Activated T-cell treated with anti-CD3 and anti-CD28 coated beads, Interleukin-2, amount 50 U/mL, for 72 hours (primary cell): ENCODE measurements around the gene CYTH2. TPM values are rescaled to one million over a fixed set of nuclear protein-coding genes. Genes with fewer than 3 reads are reported as not detected.

Experiments used
- ATAC-seq, 2 donors: fragments of 150-1000 bp; cut with Tn5 transposase; replicated peaks in 1 of 2; 2 replicates each; pipeline ENCODE4 v1.10.0; 2021; ENCODE audit warnings: moderate library complexity in 2 of 2, mild to moderate bottlenecking in 1 of 2
- DNase-seq, 2 donors: peaks; one replicate each; pipeline ENCODE4 v3.0.0; 2021 to 2022; ENCODE audit warnings: mixed read lengths in 1 of 2
- H3K27ac Mint-ChIP-seq: one replicate; pipeline ENCODE4 v1.8.0; 2022; ENCODE audit warnings: mild to moderate bottlenecking, moderate library complexity, mixed read lengths
- H3K27me3 Mint-ChIP-seq: one replicate; pipeline ENCODE4 v1.8.0; 2022; ENCODE audit warnings: low read depth, mixed read lengths
- H3K36me3 Mint-ChIP-seq, 2 donors: one replicate each; pipeline ENCODE4 v1.8.0; 2022; ENCODE audit warnings: mixed read lengths in 2 of 2, mild to moderate bottlenecking in 1 of 2; ENCODE audit not compliant: insufficient read depth in 2 of 2
- H3K4me1 Mint-ChIP-seq: one replicate; pipeline ENCODE4 v1.8.0; 2022; ENCODE audit warnings: low read depth, mixed read lengths
- H3K4me3 Mint-ChIP-seq, 2 donors: one replicate each; pipeline ENCODE4 v1.8.0; 2022; ENCODE audit warnings: mild to moderate bottlenecking in 2 of 2, mixed read lengths in 2 of 2, moderate library complexity in 2 of 2
- H3K9me3 Mint-ChIP-seq, 2 donors: one replicate each; pipeline ENCODE4 v1.8.0; 2022; ENCODE audit warnings: mixed read lengths in 2 of 2
- total RNA-seq, 2 donors: library from RNA; stranded (reverse); gene quantifications; one replicate each; pipeline ENCODE4 v1.2.3, GENCODE V29; 2022

Gene CYTH2
- total RNA-seq, 2 donors from 2014 or later: 59.4 to 68.3 TPM

GRCh38 chr19:48458016-48458415 is 11.2 kb upstream of the CYTH2 start:
- H3K9me3 Mint-ChIP-seq: no peaks in the 10 kb centered on the region
- H3K4me3 Mint-ChIP-seq: no peak overlapping the region
- H3K4me1 Mint-ChIP-seq: no peaks in the 10 kb centered on the region
- no peak for DNase-seq
- no peak for ATAC-seq
- no peak overlapping the region for H3K27ac Mint-ChIP-seq
- H3K36me3 Mint-ChIP-seq: peaks cover 0 to 6% of the 10 kb centered on the region in 2 donors
- H3K27me3 Mint-ChIP-seq: no peaks in the 10 kb centered on the region

DNA sequence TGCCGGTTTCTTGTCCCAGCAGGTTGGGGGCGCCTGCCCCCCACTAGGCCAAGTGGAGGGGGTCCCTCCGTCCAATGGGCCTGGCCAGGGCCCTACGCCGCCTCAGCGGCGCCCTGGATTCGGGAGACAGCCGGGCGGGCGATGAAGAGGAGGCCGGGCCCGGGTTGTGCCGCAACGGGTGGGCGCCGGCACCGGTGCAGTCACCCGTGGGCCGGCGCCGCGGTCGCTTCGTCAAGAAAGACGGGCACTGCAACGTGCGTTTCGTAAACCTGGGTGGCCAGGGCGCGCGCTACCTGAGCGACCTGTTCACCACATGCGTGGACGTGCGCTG is 7.6 kb upstream of the CYTH2 start:
- Mint-ChIP-seq H3K27ac (no peak overlapping the region), H3K4me3 (no peak overlapping the region), H3K36me3 (peaks cover 0 to 6% of the 10 kb centered on the region in 2 donors), H3K9me3 (no peaks in the 10 kb centered on the region), H3K4me1 (peaks cover 6% of the 10 kb centered on the region), H3K27me3 (no peaks in the 10 kb centered on the region)
- no peak for DNase-seq
- no peak for ATAC-seq

DNA sequence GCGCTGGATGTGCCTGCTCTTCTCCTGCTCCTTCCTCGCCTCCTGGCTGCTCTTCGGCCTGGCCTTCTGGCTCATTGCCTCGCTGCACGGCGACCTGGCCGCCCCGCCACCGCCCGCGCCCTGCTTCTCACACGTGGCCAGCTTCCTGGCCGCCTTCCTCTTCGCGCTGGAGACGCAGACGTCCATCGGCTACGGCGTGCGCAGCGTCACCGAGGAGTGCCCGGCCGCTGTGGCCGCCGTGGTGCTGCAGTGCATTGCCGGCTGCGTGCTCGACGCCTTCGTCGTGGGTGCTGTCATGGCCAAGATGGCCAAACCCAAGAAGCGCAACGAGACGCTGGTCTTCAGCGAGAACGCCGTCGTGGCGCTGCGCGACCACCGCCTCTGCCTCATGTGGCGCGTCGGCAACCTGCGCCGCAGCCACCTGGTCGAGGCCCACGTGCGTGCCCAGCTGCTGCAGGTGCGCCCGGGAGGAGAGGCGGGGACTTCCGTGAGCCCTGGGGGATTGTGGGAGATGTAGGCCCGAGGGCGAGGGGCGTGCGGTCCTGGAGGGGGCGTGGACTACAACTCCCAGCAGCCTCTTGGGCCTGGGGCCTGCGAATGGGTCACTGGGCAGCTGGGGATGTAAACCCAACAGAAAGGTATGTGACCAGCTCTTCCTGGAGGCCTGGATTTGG is 7.0 kb upstream of the CYTH2 start:
- no peaks in the 10 kb centered on the region for H3K27me3 Mint-ChIP-seq
- H3K4me3 Mint-ChIP-seq: no peak overlapping the region
- H3K27ac Mint-ChIP-seq: no peak overlapping the region
- H3K4me1 Mint-ChIP-seq: peaks cover 6% of the 10 kb centered on the region
- ATAC-seq: no peak
- H3K36me3 Mint-ChIP-seq: peaks cover 0 to 3% of the 10 kb centered on the region in 2 donors
- no peak for DNase-seq
- no peaks in the 10 kb centered on the region for H3K9me3 Mint-ChIP-seq

- no peak for ATAC-seq
- Mint-ChIP-seq H3K27ac (no peak overlapping the region), H3K4me3 (peak overlapping the region in 1 of 2 donors; percentile 9), H3K27me3 (no peaks in the 10 kb centered on the region), H3K9me3 (no peaks in the 10 kb centered on the region), H3K36me3 (peaks cover 0 to 1% of the 10 kb centered on the region in 2 donors), H3K4me1 (peaks cover 23% of the 10 kb centered on the region)
- no peak for DNase-seq
Observed at GRCh38 chr19:48465215-48465614, 4.0 kb upstream of the CYTH2 start.

- no peaks in the 10 kb centered on the region for H3K36me3 Mint-ChIP-seq
- ATAC-seq (no peak), DNase-seq (no peak)
- H3K27me3 Mint-ChIP-seq: no peaks in the 10 kb centered on the region
- H3K27ac Mint-ChIP-seq: no peak overlapping the region
- H3K4me3 Mint-ChIP-seq: no peak overlapping the region
- peaks cover 23% of the 10 kb centered on the region for H3K4me1 Mint-ChIP-seq
- no peaks in the 10 kb centered on the region for H3K9me3 Mint-ChIP-seq
Observed at GRCh38 chr19:48466561-48467325, 2.4 kb upstream of the CYTH2 start.

DNA sequence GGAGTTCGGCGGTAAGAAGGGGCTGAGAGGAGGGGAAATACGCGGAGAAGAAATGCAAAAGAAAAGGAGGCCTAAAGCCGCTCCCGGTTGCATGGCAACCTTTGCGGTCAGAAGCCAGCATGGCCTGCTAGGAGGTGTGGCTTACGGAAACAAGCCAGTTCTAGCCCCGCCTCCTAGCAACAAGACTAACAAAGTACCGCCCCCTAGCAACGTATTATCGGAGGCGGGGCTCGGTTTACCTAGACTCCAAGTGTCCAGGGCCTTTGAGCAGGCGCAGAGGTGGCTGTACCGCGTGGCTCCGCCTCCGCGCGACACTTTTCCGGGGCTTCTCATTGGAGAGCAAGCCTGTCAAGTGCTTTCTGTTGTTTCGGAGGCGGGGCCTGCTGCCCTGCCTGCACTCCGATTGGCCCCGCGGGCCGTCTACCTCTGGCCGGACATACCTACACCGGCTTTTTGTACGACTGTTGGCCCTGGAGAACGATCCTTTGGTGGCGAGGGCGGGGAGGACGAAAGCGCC is 339 bp upstream of the CYTH2 start:
- ATAC-seq: peak; percentile 91 to 92
- H3K9me3 Mint-ChIP-seq: no peaks in the 10 kb centered on the region
- H3K27me3 Mint-ChIP-seq: no peaks in the 10 kb centered on the region
- H3K4me1 Mint-ChIP-seq: peaks cover 23% of the 10 kb centered on the region
- H3K4me3 Mint-ChIP-seq: peak overlapping the region; percentile 81 to 89
- H3K36me3 Mint-ChIP-seq: peaks cover 0 to 5% of the 10 kb centered on the region in 2 donors
- H3K27ac Mint-ChIP-seq: peak overlapping the region; percentile 27
- DNase-seq: peak; percentile 99

GRCh38 chr19:48469934-48470680 is 938 bp downstream of the CYTH2 start:
- no peak overlapping the region for H3K27ac Mint-ChIP-seq
- H3K36me3 Mint-ChIP-seq: peaks cover 0 to 8% of the 10 kb centered on the region in 2 donors
- no peaks in the 10 kb centered on the region for H3K27me3 Mint-ChIP-seq
- H3K4me3 Mint-ChIP-seq: peak overlapping the region; percentile 81 to 89
- no peaks in the 10 kb centered on the region for H3K9me3 Mint-ChIP-seq
- ATAC-seq: no peak
- DNase-seq: no peak
- H3K4me1 Mint-ChIP-seq: peaks cover 23% of the 10 kb centered on the region

GRCh38 chr19:48470856-48471255 is 1.7 kb downstream of the CYTH2 start:
- Mint-ChIP-seq H3K27ac (no peak overlapping the region), H3K36me3 (peaks cover 0 to 10% of the 10 kb centered on the region in 2 donors), H3K4me1 (peaks cover 17% of the 10 kb centered on the region), H3K4me3 (peak overlapping the region; percentile 3 to 89), H3K27me3 (no peaks in the 10 kb centered on the region), H3K9me3 (no peaks in the 10 kb centered on the region)
- ATAC-seq: no peak
- no peak for DNase-seq

DNA sequence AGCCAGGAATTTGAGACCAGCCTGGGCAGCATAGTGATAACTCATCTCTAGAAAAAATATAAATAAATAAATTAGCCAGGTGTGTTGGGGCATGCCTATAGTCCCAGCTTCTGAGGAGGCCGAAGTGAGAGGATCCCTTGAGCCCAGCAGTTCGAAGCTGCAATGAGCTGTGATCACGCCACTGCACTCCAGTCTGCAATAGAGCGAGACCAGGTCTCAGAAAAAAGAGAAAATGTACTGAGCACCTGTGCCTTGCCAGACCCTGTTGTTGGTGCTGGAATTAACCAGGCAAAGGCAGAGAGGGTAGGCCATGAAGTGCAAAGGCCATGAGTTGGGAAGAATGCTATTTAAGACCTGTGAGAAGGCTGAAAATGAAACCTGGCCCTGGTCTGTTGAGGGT is 2.7 kb downstream of the CYTH2 start:
- H3K27ac Mint-ChIP-seq: no peak overlapping the region
- no peak overlapping the region for H3K4me3 Mint-ChIP-seq
- peaks cover 17% of the 10 kb centered on the region for H3K4me1 Mint-ChIP-seq
- no peaks in the 10 kb centered on the region for H3K9me3 Mint-ChIP-seq
- DNase-seq: no peak
- no peak for ATAC-seq
- peaks cover 0 to 10% of the 10 kb centered on the region in 2 donors for H3K36me3 Mint-ChIP-seq
- H3K27me3 Mint-ChIP-seq: no peaks in the 10 kb centered on the region

GRCh38 chr19:48473161-48473966 is 4.2 kb downstream of the CYTH2 start:
- Mint-ChIP-seq H3K27me3 (no peaks in the 10 kb centered on the region), H3K36me3 (peaks cover 0 to 10% of the 10 kb centered on the region in 2 donors), H3K4me3 (no peak overlapping the region), H3K4me1 (peaks cover 9% of the 10 kb centered on the region), H3K27ac (no peak overlapping the region), H3K9me3 (no peaks in the 10 kb centered on the region)
- no peak for DNase-seq
- no peak for ATAC-seq

GRCh38 chr19:48474084-48474592 is 5.0 kb downstream of the CYTH2 start:
- peaks cover 4% of the 10 kb centered on the region for H3K4me1 Mint-ChIP-seq
- peaks cover 0 to 10% of the 10 kb centered on the region in 2 donors for H3K36me3 Mint-ChIP-seq
- no peaks in the 10 kb centered on the region for H3K27me3 Mint-ChIP-seq
- ATAC-seq (no peak), DNase-seq (no peak)
- no peak overlapping the region for H3K27ac Mint-ChIP-seq
- H3K9me3 Mint-ChIP-seq: no peaks in the 10 kb centered on the region
- no peak overlapping the region for H3K4me3 Mint-ChIP-seq

DNA sequence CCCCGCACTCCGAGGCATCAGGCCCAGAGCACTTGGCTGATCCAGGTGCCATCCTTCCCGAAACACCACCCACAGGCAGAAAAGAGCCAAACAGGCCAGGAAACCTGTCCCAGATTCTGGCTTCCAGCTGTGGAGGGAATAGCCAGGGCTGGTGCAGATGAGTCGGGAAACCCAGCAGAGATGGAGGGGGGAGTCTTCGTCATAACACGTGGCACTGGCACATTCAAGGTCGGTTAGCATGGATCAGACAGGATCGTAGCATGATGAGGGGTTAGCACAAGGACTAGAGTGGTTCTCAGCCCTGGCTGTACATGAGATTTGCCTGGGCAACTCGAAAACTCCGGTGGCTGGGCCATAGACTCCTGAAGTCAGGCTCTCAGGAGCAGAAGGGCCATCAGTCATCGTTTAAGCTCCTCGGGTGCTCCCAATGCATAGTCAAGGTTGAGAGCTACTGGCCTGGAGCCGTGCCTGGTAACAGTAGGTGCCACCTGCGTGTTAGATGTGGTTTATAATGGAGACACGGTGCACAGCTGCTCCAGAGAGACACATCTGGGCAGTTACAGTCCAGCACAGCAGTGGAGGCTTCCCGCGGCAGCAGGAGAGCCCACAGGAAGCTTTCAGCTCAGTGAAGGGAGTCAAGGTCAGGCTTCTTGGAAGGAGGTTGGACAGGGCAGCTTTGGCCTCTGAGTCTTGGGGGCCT is 6.3 kb downstream of the CYTH2 start:
- Mint-ChIP-seq H3K9me3 (no peaks in the 10 kb centered on the region), H3K27ac (no peak overlapping the region), H3K4me3 (no peak overlapping the region), H3K36me3 (peaks cover 0 to 10% of the 10 kb centered on the region in 2 donors), H3K27me3 (no peaks in the 10 kb centered on the region), H3K4me1 (peaks cover 3% of the 10 kb centered on the region)
- no peak for ATAC-seq
- DNase-seq: no peak
